PC-3 (cell line): ENCODE results near the gene LENEP. TPM values are rescaled to one million over a fixed set of nuclear protein-coding genes. Genes with fewer than 3 reads are reported as not detected.

Source experiments
- ATAC-seq: fragments of 200-7000 bp; cut with Tn5 transposase; 2 replicates; pipeline ENCODE4 v1.9.1; 2020; ENCODE audit warnings: mild to moderate bottlenecking, moderate library complexity
- BruUV-seq: library from RNA; stranded (reverse); fragments of 400-500 nt; replicated peaks from 2 replicates; lab custom pipeline; 2021; lab: Mats Ljungman, UMichigan
- CTCF ChIA-PET: fragments of 300-600 bp; sonication (Branson Sonifier 250); formaldehyde crosslinking; loops from one replicate; lab custom pipeline; 2022; ENCODE audit warnings: antibody characterized with exemption; lab: Charles Lee
- POLR2A ChIA-PET: fragments of 300-600 bp; sonication (Branson Sonifier 250); formaldehyde crosslinking; loops from one replicate; lab custom pipeline; 2022; ENCODE audit warnings: antibody characterized with exemption; ENCODE audit not compliant: unreplicated experiment; lab: Charles Lee
- DNase-seq: peaks from one replicate; pipeline ENCODE4 v3.0.0-alpha.2; 2015
- H2AFZ ChIP-seq: fragments of 300-600 bp; sonication (generic); 2 replicates; pipeline ENCODE4 v1.6.0; 2016; ENCODE audit warnings: antibody characterized with exemption, low read length
- H3F3A ChIP-seq: fragments of 300-600 bp; sonication (generic); one replicate; pipeline ENCODE4 v1.6.0; 2017; ENCODE audit warnings: antibody characterized with exemption, low read length, control low read depth, mild to moderate bottlenecking; ENCODE audit not compliant: unreplicated experiment
- H3K27ac ChIP-seq: fragments of 300-600 bp; sonication (generic); 2 replicates; pipeline ENCODE4 v1.5.1; 2016; ENCODE audit warnings: mild to moderate bottlenecking, low read length
- H3K27me3 ChIP-seq: fragments of 300-600 bp; sonication (generic); 2 replicates; pipeline ENCODE4 v1.6.1; 2016; ENCODE audit warnings: low read length, mixed read lengths
- H3K36me3 ChIP-seq: fragments of 300-600 bp; sonication (generic); 2 replicates; pipeline ENCODE4 v1.6.1; 2016; ENCODE audit warnings: low read depth, mixed run types, low read length, mixed read lengths
- H3K4me1 ChIP-seq: fragments of 300-600 bp; sonication (generic); 2 replicates; pipeline ENCODE4 v1.5.1; 2016; ENCODE audit warnings: low read length; ENCODE audit not compliant: insufficient read depth
- H3K4me2 ChIP-seq: fragments of 300-600 bp; sonication (generic); 2 replicates; pipeline ENCODE4 v1.6.0; 2016; ENCODE audit warnings: low read length
- H3K4me3 ChIP-seq: fragments of 300-600 bp; sonication (generic); 2 replicates; pipeline ENCODE4 v1.5.1; 2016; ENCODE audit warnings: mild to moderate bottlenecking, low read length, mixed read lengths
- H3K79me2 ChIP-seq: fragments of 300-600 bp; sonication (generic); 2 replicates; pipeline ENCODE4 v1.6.1; 2017; ENCODE audit warnings: low read length, mixed read lengths
- H3K9ac ChIP-seq: fragments of 300-600 bp; sonication (generic); 2 replicates; pipeline ENCODE4 v1.6.0; 2016; ENCODE audit warnings: mild to moderate bottlenecking, low read length
- H3K9me2 ChIP-seq: fragments of 300-600 bp; sonication (generic); replicated peaks from 2 replicates; pipeline ENCODE4 v1.6.1; 2016; ENCODE audit warnings: mixed run types, low read length, mixed read lengths
- H3K9me3 ChIP-seq: fragments of 300-600 bp; sonication (generic); 2 replicates; pipeline ENCODE4 v1.6.1; 2016; ENCODE audit warnings: low read length, mixed read lengths
- H4K20me1 ChIP-seq: fragments of 300-600 bp; sonication (generic); 2 replicates; pipeline ENCODE4 v1.6.1; 2016; ENCODE audit warnings: low read length, mixed read lengths
- CTCF ChIP-seq: fragments of 300-600 bp; sonication (generic); conservative IDR thresholded peaks from 2 replicates; pipeline ENCODE4 v1.5.1; 2017; ENCODE audit warnings: antibody characterized with exemption, low read depth, mild to moderate bottlenecking, low read length
- EZH2 ChIP-seq: fragments of 300-600 bp; sonication (generic); IDR thresholded peaks from one replicate; pipeline ENCODE4 v1.6.1; 2017; ENCODE audit warnings: antibody characterized with exemption, mild to moderate bottlenecking, low read length; ENCODE audit not compliant: unreplicated experiment
- EZH2phosphoT487 ChIP-seq: fragments of 300-600 bp; sonication (generic); IDR thresholded peaks from 2 replicates; pipeline ENCODE4 v1.6.1; 2018; ENCODE audit warnings: mild to moderate bottlenecking, antibody characterized with exemption, low read length, borderline replicate concordance
- intact Hi-C: fragments of 100-400 bp; cut with micrococcal nuclease; formaldehyde crosslinking; loops from 2 replicates; pipeline ENCODE4 v1.9.0; 2023
- total RNA-seq: library from RNA; depleted of rRNA; stranded (reverse); fragments of >200 nt; gene quantifications from 2 replicates; pipeline ENCODE4 v1.2.3, GENCODE V29; 2014

The LENEP gene
- total RNA-seq, 1 experiment from 2014 or later = not detected

- intact Hi-C loops = no loop called here
- H3K4me2 ChIP-seq = no peak overlapping the region
- H3K4me1 ChIP-seq = peaks cover 31% of the 10 kb centered on the region
- no TSS peak for BruUV-seq
- H3K36me3 ChIP-seq = peaks cover 20% of the 10 kb centered on the region; the same call in 1 of the 2 replicates
- no peak overlapping the region for H3K4me3 ChIP-seq
- H3K27ac ChIP-seq = no peak overlapping the region
- CTCF ChIA-PET = no interaction called here
- no peaks in the 10 kb centered on the region for H3K9me3 ChIP-seq
- no peak overlapping the region for H3K9ac ChIP-seq
- ATAC-seq = no peak
- no peaks in the 10 kb centered on the region for H3K27me3 ChIP-seq
- H3K79me2 ChIP-seq = peaks cover 42% of the 10 kb centered on the region
- no peaks in the 10 kb centered on the region for H3K9me2 ChIP-seq
- no peaks in the 10 kb centered on the region for H3F3A ChIP-seq
- POLR2A ChIA-PET = no interaction called here
- DNase-seq = no peak
- TF ChIP-seq EZH2 (no peak), EZH2phosphoT487 (no peak), CTCF (no peak)
- H2AFZ ChIP-seq = no peak overlapping the region
- H4K20me1 ChIP-seq = no peaks in the 10 kb centered on the region
Measured at GRCh38 chr1:154959426-154959780, 34.0 kb upstream of the LENEP start.

- Histone ChIP-seq H3K79me2 (peaks cover 42% of the 10 kb centered on the region), H3K27ac (peak overlapping the region; percentile 83; the same call in 1 of the 2 replicates), H3K4me3 (peak overlapping the region; percentile 71), H3F3A (no peaks in the 10 kb centered on the region), H3K4me1 (peaks cover 25% of the 10 kb centered on the region), H2AFZ (peak overlapping the region; percentile 77; the same call in 1 of the 2 replicates), H3K4me2 (peak overlapping the region; percentile 88), H3K27me3 (no peaks in the 10 kb centered on the region), H3K9me2 (no peaks in the 10 kb centered on the region), H3K9me3 (no peaks in the 10 kb centered on the region), H3K9ac (peak overlapping the region; percentile 96), H3K36me3 (peaks cover 29% of the 10 kb centered on the region; the same call in 1 of the 2 replicates), H4K20me1 (no peaks in the 10 kb centered on the region)
- DNase-seq (no peak), ATAC-seq (no peak)
- ChIA-PET POLR2A (interaction anchor here (1.0 kb wide), 2 partner anchors 12 to 13 kb away, joined by 4 read pairs; no protein-coding TSS in a partner anchor), CTCF (interaction anchor here (1.0 to 1.7 kb wide), 4 partner anchors 33 to 44 kb away, joined by 3 to 8 read pairs (median 6); partner anchors contain the start of genes LENEP and ZBTB7B)
- BruUV-seq = TSS peak; percentile 48
- intact Hi-C loops = loop anchor here (1.0 to 2.0 kb wide), 3 partner anchors 13 to 56 kb away; no protein-coding TSS in a partner anchor
- TF ChIP-seq EZH2phosphoT487 (no peak), EZH2 (no peak), CTCF (no peak)
Measured at GRCh38 chr1:154960446-154961136, 32.8 kb upstream of the LENEP start.
